K562 (cell line): Measurements from ENCODE around the gene HAGHL. TPM values are rescaled to one million over a fixed set of nuclear protein-coding genes. Genes with fewer than 3 reads are reported as not detected.

Source experiments
- ARNT ChIP-seq, 2 experiments: fragments of 450-650 bp; IDR thresholded peaks; 2 replicates each; pipeline ENCODE4 v1.6.1; 2016; ENCODE audit warnings: mild to moderate bottlenecking in 1 of 2
- CBX2 ChIP-seq: fragments of 200-600 bp; sonication (generic); IDR thresholded peaks from one replicate; pipeline ENCODE4 v1.6.1; 2012; ENCODE audit warnings: mild to moderate bottlenecking, low read length, inconsistent platforms; ENCODE audit not compliant: insufficient read depth, poor library complexity, severe bottlenecking
- HMG20B ChIP-seq: fragments of 250-450 bp; sonication (Bioruptor Pico); IDR thresholded peaks from 2 replicates; pipeline ENCODE4 v1.5.0; 2021; ENCODE audit warnings: mild to moderate bottlenecking
- HNRNPLL ChIP-seq: fragments of 200-400 bp; formaldehyde crosslinking; IDR thresholded peaks from 2 replicates; pipeline ENCODE4 v1.6.1; 2017; ENCODE audit warnings: low read length, low read depth, mild to moderate bottlenecking; ENCODE audit not compliant: poor library complexity, severe bottlenecking
- IRF2 ChIP-seq: sonication (generic); formaldehyde crosslinking; IDR thresholded peaks from 2 replicates; pipeline ENCODE4 v1.8.1; 2022; ENCODE audit warnings: mild to moderate bottlenecking, missing genetic modification reagents
- KAT8 ChIP-seq: fragments of 450-650 bp; IDR thresholded peaks from 2 replicates; pipeline ENCODE4 v1.6.1; 2016; ENCODE audit warnings: low read depth, mild to moderate bottlenecking
- KLF16 ChIP-seq: IDR thresholded peaks from 2 replicates; pipeline ENCODE4 v1.6.1; 2016; ENCODE audit warnings: antibody characterized with exemption
- MLLT1 ChIP-seq, 2 experiments: fragments of 450-650 bp; IDR thresholded peaks; 2 replicates each; pipeline ENCODE4 v1.6.1; 2016
- MTA2 ChIP-seq: fragments of 450-650 bp; IDR thresholded peaks from 2 replicates; pipeline ENCODE4 v1.6.1; 2016; ENCODE audit warnings: low read depth
- MTA3 ChIP-seq: fragments of 450-650 bp; formaldehyde crosslinking; IDR thresholded peaks from 2 replicates; pipeline ENCODE4 v1.6.1; 2017; ENCODE audit warnings: mild to moderate bottlenecking, borderline replicate concordance
- MYC ChIP-seq, 2 experiments: fragments of 250-450 bp in 1 of 2; sonication (Bioruptor Pico) in 1 of 2; IDR thresholded peaks; 2 replicates each; pipeline versions ENCODE4 v1.5.1 to v1.6.1; 2012 to 2021; ENCODE audit warnings: low read depth in 2 of 2, borderline replicate concordance in 1 of 2, improper control_type of control experiment in 1 of 2, low read length in 1 of 2, mild to moderate bottlenecking in 1 of 2, moderate library complexity in 1 of 2
- NFIC ChIP-seq: fragments of 450-650 bp; IDR thresholded peaks from 2 replicates; pipeline ENCODE4 v1.6.1; 2017; ENCODE audit warnings: mild to moderate bottlenecking, inconsistent platforms
- NFIX ChIP-seq: fragments of 250-450 bp; sonication (Bioruptor Pico); IDR thresholded peaks from 2 replicates; pipeline ENCODE4 v1.4.0; 2020; ENCODE audit warnings: low read depth, mild to moderate bottlenecking, moderate library complexity
- OTX1 ChIP-seq: fragments of 450-650 bp; formaldehyde crosslinking; IDR thresholded peaks from 2 replicates; pipeline ENCODE4 v1.4.0; 2022; ENCODE audit warnings: mild to moderate bottlenecking
- PML ChIP-seq: IDR thresholded peaks from 2 replicates; pipeline ENCODE4 v1.6.1; 2012; ENCODE audit warnings: low read length, inconsistent platforms
- PRPF4 ChIP-seq: fragments of 200-400 bp; formaldehyde crosslinking; IDR thresholded peaks from one replicate; pipeline ENCODE4 v1.6.1; 2017; ENCODE audit warnings: low read length, low read depth, mild to moderate bottlenecking; ENCODE audit not compliant: insufficient read depth, poor library complexity, severe bottlenecking
- PTTG1 ChIP-seq: fragments of 450-650 bp; IDR thresholded peaks from 2 replicates; pipeline ENCODE4 v1.6.1; 2016; ENCODE audit warnings: low read depth, mild to moderate bottlenecking, missing genetic modification characterization, missing compliant biosample characterization
- RFX1 ChIP-seq: fragments of 450-650 bp; IDR thresholded peaks from 2 replicates; pipeline ENCODE4 v1.6.1; 2016; ENCODE audit warnings: mild to moderate bottlenecking, moderate library complexity
- RUNX1 ChIP-seq: sonication (generic); IDR thresholded peaks from 2 replicates; pipeline ENCODE4 v1.6.1; 2016; ENCODE audit warnings: antibody characterized with exemption, low read depth
- SNIP1 ChIP-seq: fragments of 450-650 bp; IDR thresholded peaks from 2 replicates; pipeline ENCODE4 v1.7.1; 2017; ENCODE audit warnings: low read depth, mild to moderate bottlenecking
- ZFP91 ChIP-seq: sonication (generic); formaldehyde crosslinking; IDR thresholded peaks from 2 replicates; pipeline ENCODE4 v1.8.0; 2022; ENCODE audit warnings: mild to moderate bottlenecking, missing genetic modification reagents
- ZNF3 ChIP-seq: fragments of 250-450 bp; sonication (Bioruptor Pico); IDR thresholded peaks from 2 replicates; pipeline ENCODE4 v1.5.0; 2021; ENCODE audit warnings: mild to moderate bottlenecking, moderate library complexity
- ZNF395 ChIP-seq: fragments of 200-800 bp; sonication (Bioruptor generic); IDR thresholded peaks from 2 replicates; pipeline ENCODE4 v1.6.1; 2017; ENCODE audit warnings: missing genetic modification characterization, missing compliant biosample characterization
- ZNF507 ChIP-seq: conservative IDR thresholded peaks from 2 replicates; pipeline ENCODE4 v1.6.1; 2017; ENCODE audit warnings: missing genetic modification characterization, missing compliant biosample characterization
- polyA plus RNA-seq, 8 experiments: library from polyadenylated mRNA; depleted of rRNA in 4 of 8; stranded (reverse) in 5 of 8; unstranded in 3 of 8; fragments of >200 nt; fragmentation: Nextera tagmentation in 2 of 8; fragmentation: Illumina TruSeq in 1 of 8; extraction: Ambion mirVana in 2 of 8; extraction: Trizol in 1 of 8; gene quantifications; 2 replicates each; pipeline versions ENCODE4 v1.2.1 to v1.2.3, GENCODE V29; 2011 to 2014; ENCODE audit warnings: inconsistent platforms in 1 of 8, missing spikeins in 1 of 8
- total RNA-seq, 7 experiments: library from RNA; depleted of rRNA in 6 of 7; stranded (reverse); fragments of >200 nt in 6 of 7; fragmentation: Illumina TruSeq in 2 of 7; extraction: Trizol in 2 of 7; gene quantifications; 2 replicates each; pipeline versions ENCODE4 v1.2.1 to v1.2.3, GENCODE V29; 2011 to 2021; ENCODE audit warnings: low replicate concordance in 1 of 7
- TF ChIP-seq, protein P1 (sequence below): fragments of 450-650 bp; IDR thresholded peaks from 2 replicates; pipeline ENCODE4 v1.6.1; 2017; ENCODE audit warnings: mild to moderate bottlenecking, moderate library complexity

The HAGHL gene
- total and polyA plus RNA-seq, 9 of the 15 experiments (the other 6 are each of a cell fraction or from before 2014, with no cell fraction given): 0.31 to 83.4 (median 20.7) TPM

DNA sequence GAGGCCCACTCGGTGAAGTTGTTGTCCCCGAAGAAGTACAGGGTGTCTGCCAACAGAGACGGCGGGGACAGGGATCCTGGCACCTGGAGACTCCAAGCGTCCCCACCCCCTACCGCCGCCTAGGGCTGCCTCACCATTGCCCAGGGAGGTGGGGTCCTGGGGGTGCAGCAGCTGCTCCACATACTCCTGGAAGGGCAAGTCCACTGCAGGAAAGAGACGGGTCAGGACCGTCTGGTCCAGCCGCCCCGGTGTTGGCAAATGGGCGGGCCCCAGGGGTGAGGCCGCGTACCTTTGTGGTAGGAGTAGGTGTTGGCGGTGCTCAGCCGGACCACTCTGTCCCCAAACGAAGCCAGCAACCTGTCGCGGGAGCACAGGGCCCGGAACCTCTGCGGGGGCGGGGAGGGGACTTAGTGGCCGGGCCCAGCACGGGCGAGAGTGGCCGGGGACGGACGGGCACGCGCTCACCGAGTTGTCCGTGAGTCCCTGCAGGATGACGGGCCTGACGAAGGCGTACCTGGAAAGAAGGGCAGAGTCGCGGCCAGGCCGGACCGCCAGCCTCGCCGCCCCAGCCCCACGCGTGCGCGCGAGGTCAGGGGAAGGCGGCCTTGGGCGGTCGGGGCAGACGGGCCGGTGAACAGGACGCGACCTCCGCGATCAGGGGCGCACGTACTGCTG is 43.4 kb upstream of the HAGHL start (continued):
- no peak for TF ChIP-seq PTTG1 (tag)
- no peak for TF ChIP-seq NFIX (CRISPR knock-in tag)
- TF ChIP-seq IRF2 (CRISPR knock-in tag): peak; percentile 53; the same call in 1 of the 2 replicates
- no peak for TF ChIP-seq CBX2
- TF ChIP-seq ZFP91 (CRISPR knock-in tag): no peak
- TF ChIP-seq MYC (IDR thresholded peaks at IDR 0.05; ENCODE audit: low read depth, low read length): no peak
- 0 out of 2 replicates have a peak, but pooled peaks have one; percentile 25 for TF ChIP-seq MYC (CRISPR knock-in tag; IDR thresholded peaks at IDR 0.05; ENCODE audit: borderline replicate concordance, low read depth)
- TF ChIP-seq OTX1: no peak
- TF ChIP-seq SNIP1: no peak
- no peak for TF ChIP-seq ARNT (IDR thresholded peaks at IDR 0.05)
- TF ChIP-seq RUNX1: no peak
- TF ChIP-seq ZNF507 (tag): no peak
- TF ChIP-seq KLF16: no peak
- peak; percentile 2 for TF ChIP-seq HNRNPLL
- TF ChIP-seq NFIC: 0 out of 2 replicates have a peak, but pooled peaks have one; percentile 6
- TF ChIP-seq ZNF3 (CRISPR knock-in tag): no peak
- TF ChIP-seq, protein P1, sequence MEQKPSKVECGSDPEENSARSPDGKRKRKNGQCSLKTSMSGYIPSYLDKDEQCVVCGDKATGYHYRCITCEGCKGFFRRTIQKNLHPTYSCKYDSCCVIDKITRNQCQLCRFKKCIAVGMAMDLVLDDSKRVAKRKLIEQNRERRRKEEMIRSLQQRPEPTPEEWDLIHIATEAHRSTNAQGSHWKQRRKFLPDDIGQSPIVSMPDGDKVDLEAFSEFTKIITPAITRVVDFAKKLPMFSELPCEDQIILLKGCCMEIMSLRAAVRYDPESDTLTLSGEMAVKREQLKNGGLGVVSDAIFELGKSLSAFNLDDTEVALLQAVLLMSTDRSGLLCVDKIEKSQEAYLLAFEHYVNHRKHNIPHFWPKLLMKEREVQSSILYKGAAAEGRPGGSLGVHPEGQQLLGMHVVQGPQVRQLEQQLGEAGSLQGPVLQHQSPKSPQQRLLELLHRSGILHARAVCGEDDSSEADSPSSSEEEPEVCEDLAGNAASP: no peak
- TF ChIP-seq ZNF395 (CRISPR knock-in tag): no peak
- no peak for TF ChIP-seq MTA3
- no peak for TF ChIP-seq HMG20B
- no peak for TF ChIP-seq PML
- no peak for TF ChIP-seq PRPF4
- TF ChIP-seq KAT8: no peak
- no peak for TF ChIP-seq RFX1
- no peak for TF ChIP-seq MLLT1 (IDR thresholded peaks at IDR 0.05)
- no peak for TF ChIP-seq MTA2
